ENCODE results near the gene TUFM.
"Not testable (repeated sequence)": the region's sequence is repeated elsewhere in the genome, so short reads cannot be mapped to it uniquely, and the experiment has no call there.

The TUFM gene

GRCh38 chr16:28875134-28876018, 29.2 kb upstream of the TUFM start:
- no peak for DNase-seq (ENCODE audit: low read depth in 2 of 2)

DNA sequence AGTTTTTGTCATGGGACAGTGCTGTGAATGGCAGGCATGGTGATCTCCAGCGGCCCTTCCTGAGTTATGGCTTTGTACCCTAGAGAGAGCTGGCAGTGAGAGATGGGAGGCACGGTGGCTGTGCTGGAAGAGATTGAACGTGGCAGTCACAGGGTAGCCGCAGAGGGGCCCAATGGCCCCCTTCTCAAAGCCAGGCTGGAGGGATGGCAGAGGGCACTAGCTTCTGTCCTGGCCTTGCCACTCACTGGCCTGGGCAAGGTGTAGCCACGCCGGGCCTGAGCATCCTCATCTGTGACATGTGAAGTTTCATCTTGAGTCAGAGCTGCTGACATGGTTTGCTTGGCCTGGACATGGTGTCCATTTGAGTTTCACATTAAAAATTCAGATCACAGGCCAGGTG, 28.3 kb upstream of the TUFM start:
- no peak for DNase-seq (ENCODE audit: low read depth in 2 of 2)

- peak; percentile 47 for DNase-seq (ENCODE audit: low read depth in 2 of 2)
Observed at GRCh38 chr16:28873543-28874201, 27.5 kb upstream of the TUFM start.

GRCh38 chr16:28872952-28873351, 26.8 kb upstream of the TUFM start:
- no peak for DNase-seq (ENCODE audit: low read depth in 2 of 2)

DNA sequence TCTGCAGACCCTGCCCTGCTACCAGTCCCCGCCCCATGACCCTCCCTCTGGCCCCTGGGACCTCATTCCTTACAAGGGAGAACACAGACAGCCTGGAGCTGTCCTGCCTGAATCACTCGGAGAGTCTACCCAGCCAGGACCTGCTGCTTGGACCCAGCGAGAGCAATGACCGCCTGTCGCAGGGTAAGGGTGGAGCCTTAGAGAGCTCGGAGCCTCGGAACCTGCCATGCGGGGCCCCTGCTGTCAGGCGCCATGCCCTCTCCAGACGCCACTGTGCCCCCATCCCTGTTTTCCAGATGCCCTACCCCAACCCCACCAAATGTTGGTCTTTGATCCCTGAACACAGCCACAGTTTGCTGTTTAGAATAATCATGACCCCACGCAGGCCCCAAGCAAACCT, 23.1 kb upstream of the TUFM start:
- DNase-seq (ENCODE audit: low read depth in 2 of 2) = no peak

DNA sequence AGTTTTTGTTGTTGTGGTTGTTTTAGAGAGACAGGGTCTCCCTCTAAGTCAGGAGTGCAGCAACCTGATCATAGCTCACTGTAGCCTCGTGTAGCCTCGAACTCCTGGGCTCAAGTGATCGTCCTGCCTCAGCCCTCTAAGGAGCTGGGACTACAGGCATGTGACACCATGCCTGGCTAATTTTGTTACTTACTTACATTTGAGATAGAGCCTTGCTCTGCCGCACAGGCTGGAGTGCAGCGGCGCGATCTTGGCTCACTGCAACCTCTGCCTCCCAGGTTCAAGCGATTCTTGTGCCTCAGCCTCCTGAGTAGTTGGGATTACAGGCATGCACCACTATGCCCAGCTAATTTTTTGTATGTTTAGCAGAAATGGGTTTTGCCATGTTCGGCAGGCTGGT, 21.5 kb upstream of the TUFM start:
- DNase-seq (ENCODE audit: low read depth in 2 of 2) = not testable (repeated sequence)

DNA sequence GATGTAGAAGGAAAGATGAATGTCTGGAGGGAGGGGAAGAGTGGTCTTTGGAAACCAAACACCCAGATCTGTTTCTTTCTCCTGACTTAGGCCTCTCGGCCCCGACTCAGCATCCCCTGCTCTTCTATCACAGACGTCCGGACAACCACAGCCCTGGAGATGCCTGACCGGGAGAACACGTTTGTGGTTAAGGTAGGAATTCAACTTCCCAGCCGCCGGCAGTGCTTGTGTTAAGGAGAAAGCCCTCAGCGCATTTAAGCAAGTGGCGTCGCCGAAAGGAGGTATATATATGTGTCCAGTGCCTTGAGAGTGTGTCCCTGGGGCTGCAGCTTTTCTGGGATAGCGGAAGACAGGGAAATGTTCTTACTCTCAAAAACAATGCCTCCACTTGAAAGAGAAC, 21.1 kb upstream of the TUFM start:
- DNase-seq (ENCODE audit: low read depth in 2 of 2) = no peak

- no peak for DNase-seq (ENCODE audit: low read depth in 2 of 2)
Observed at GRCh38 chr16:28866454-28866804, 20.3 kb upstream of the TUFM start.

DNA sequence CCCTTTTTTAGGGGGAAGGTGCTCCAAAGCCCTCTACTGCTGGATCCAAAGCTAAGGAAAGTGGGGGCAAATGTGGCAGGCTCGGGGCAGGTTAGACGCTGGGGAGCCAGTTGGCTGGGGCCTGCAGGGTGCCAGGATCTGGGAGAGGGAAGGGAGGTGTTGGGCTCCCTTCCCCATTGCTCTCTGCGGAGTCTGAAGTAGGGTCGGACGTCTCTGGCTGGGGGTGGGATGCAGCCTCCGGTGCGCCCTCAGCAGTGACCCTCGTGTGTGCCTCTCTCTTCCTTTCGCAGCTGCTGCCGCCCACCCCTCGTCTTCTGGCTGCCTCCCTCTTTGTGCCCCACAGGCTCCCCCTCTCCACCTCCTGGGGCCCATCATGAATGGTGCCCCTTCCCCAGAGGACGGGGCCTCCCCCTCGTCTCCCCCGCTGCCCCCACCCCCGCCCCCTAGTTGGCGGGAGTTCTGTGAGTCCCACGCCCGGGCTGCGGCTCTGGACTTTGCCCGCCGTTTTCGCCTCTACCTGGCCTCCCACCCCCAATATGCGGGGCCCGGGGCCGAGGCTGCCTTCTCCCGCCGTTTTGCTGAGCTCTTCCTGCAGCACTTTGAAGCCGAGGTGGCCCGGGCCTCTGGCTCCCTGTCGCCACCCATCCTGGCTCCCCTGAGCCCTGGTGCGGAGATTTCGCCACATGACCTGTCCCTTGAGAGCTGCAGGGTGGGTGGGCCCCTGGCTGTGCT, 19.7 kb upstream of the TUFM start:
- DNase-seq (ENCODE audit: low read depth in 2 of 2) = no peak

DNA sequence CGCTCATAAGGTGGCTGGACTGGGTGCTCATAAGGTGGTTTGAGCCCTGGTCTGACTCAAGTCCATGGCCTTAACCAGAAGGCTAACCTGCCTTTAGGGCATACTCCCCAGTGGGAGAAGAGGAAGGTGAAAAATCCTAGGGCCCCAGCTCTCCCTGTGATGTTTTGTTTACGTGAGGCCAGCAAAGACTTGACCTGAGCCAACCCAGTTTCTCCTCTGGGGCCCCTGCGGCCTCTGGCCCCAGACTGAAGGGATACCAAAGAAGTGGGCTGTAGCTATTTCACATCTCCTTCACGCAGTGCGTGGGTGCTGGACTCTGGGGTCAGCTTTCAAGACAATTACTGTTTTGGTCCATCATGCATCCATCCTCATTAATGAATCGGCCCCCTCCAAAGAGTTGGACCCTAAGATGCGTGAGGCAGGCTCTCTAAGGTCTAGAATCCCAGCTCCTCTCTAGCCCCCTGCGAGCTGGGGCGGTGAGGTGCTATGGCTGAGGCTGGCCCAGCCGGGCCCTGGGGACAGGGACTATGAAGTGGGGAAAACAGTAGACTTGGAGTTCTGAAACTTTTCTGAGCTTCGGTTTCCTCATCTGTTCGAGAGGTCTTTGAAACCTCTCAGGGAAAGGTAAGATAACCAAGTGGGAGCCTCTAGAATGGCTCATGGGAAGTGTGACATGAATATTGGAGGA, 19.0 kb upstream of the TUFM start:
- DNase-seq (ENCODE audit: low read depth in 2 of 2) = no peak

DNA sequence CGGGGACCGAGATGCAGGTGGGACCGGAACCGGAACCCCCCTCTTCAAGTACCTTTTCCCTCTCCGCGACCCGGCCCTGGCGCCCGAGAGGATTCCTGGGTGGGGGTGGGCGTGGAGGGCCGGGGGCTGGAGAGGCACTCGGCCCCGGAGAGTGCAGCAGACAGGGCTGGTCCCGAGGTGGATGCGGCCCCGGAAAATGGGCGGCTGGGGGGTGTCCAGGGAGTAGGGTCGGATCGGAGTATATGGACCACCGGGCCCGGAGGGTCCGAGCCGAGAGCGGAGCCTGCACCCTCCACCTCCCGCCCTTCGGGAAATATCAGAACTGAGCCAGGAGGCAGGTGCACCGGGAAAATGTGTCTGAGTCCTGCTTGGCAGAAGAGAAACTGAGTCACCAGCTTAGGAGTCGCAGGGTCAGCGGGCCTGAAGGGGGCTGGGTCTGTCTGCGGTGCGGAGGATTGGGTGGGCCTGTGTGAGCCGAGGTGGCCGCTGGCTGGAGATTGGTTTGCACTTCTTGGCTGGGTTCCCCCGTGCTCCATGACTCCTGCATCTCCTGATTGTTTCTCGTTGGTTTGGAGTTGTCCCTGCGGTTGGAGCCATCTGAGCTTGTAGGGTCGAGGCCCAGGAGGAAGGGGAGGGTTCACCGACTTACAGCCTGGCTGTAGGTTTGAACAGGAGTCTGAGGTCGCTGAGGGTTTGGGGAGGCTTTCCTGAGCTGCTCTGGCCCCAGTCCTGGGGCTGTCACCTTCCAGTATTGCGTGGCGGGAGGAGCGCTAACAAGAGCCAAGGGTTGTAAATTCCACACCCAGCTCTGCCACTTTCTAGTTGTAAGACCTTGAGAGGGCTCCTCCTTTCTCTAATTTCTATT, 18.0 kb upstream of the TUFM start:
- no peak for DNase-seq (ENCODE audit: low read depth in 2 of 2)

DNA sequence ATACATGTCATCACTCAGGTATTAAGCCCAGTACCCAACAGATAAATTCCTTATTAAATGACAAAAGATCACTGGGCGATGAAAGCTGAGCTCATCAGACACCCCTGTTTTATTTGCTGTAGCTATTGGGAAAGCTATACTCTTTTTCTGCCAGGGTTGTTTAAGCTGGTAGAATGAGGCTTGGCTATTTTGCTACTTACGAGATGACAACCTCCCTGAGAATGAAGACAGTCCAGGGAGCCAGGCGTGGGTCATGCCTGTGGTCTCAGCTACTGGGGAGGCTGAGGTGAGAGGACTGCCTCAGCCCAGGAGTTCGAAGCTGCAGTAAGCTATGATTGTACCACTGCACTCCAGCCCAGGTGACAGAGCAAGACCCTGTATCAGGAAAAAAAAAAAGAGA, 13.2 kb upstream of the TUFM start:
- DNase-seq (ENCODE audit: low read depth in 2 of 2) = no peak

DNA sequence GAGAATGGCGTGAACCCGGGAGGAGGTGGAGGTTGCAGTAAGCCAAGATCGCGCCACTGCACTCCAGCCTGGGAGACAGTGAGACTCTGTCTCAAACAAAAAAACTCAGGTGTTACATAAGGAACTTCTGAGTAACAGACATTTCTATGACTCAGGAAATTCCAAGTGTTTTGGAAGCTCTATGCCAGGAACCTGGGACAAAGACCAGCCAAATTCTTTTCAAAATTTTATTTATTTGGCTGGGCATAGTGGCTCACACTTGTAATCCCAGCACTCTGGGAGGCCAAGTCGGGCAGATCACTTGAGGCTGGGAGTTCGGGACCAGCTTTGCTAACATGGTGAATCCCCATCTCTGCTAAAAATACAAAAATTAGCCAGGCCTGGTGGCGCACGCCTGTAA, 12.3 kb upstream of the TUFM start:
- DNase-seq (ENCODE audit: low read depth in 2 of 2) = no peak

DNA sequence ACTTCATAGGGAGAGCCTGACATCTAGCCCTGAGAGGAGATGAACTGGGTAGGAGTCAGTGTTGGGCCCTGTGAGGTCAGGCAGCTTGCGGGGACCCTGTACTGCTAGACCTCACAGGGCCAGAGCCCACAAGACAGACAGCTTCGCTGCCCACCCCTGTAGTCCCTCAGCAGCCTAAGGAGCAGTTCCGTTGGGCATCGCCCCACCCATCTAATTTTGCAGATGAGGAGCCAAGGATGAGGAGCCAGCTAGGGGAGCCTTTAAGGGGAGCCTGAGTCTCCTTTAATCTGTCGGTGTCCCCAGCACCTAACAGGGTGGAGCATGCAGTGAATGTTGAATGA, 755 bp upstream of the TUFM start:
- no peak for DNase-seq (ENCODE audit: low read depth in 2 of 2)

- no peak for DNase-seq (ENCODE audit: low read depth in 2 of 2)
Observed at GRCh38 chr16:28845761-28846079, 428 bp downstream of the TUFM start.

GRCh38 chr16:28845293-28845692, 855 bp downstream of the TUFM start:
- peak in 1 of 2 donors; percentile 30 for DNase-seq (ENCODE audit: low read depth in 2 of 2)

DNA sequence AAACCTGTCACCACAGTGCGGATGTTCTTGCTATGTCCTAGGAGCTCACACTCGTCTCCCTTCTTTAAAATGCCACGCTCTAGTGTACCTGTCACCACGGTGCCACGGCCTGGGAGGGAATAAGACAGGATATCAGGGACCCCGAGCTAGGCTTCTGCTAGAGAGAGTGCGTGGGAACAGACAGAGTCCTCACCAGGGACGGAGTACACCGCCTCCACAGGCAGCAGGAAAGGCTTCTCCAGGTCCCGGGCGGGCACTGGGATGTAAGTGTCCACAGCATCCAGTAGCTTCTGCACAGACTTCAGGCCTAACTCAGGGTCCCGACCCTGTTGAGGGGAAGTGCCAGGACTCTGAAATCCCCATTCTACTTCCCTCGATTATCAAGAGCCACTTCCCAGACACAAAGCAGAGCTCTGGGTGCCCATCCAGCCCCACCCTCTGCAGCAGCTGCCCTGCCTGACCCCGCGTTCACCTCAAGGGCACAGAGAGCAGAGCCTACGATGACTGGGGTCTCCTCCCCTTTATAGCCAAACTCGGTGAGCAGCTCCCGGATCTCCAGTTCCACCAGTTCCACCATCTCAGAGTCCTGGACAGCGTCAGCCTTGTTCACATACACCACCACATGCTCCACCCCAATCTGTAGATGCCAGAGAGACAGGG, 1.8 kb downstream of the TUFM start:
- DNase-seq (ENCODE audit: low read depth in 2 of 2) = no peak

DNA sequence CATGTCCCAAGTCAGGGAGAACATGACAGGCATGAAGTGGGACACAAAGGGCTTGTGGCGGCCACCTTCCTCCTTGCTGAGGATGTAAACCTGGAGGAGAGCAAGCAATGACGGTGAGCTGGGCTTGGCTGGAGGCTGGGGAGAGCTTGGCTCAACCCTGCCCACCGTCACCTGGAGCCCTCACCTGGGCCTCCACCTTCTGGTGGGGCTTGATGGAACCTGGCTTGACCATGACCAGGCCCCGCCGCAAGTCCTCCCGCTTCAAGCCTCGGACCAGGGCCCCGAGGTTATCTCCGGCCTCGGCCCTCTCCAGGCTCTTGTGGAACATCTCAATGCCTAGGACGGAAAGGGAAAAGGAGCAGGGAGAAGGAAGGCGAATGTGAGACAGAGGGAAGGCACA, 2.4 kb downstream of the TUFM start:
- no peak for DNase-seq (ENCODE audit: low read depth in 2 of 2)

DNA sequence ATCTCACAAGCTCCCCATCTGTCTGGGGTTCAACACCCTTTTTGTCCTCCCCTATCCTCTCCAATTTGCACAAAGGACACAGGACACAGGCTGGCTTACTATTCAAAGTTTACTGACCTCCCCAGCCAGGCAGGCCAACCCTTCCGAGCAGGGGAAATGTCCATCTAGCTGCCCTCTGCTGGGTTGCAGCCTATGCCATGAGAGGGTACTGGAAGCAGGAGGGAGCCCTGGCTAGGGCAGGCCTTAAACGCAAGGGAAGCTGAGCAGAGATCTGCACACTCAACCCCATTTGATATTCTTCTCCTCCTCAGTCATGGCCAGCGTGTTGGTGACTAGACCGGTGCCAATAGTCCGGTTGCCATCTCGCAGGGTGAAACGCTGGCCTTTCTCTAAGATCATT, 3.5 kb downstream of the TUFM start:
- no peak for DNase-seq (ENCODE audit: low read depth in 2 of 2)

- no peak for DNase-seq (ENCODE audit: low read depth in 2 of 2)
Observed at GRCh38 chr16:28839899-28840298, 6.2 kb downstream of the TUFM start.

Data from stimulated activated CD8-positive, alpha-beta memory T cell treated with anti-CD3 and anti-CD28 coated beads, Interleukin-2, amount 100 ng/mL, for 48 hours (primary cell).